CD4-positive, alpha-beta T cell (primary cell): ENCODE measurements around the gene PIK3C2G. TPM values are rescaled to one million over a fixed set of nuclear protein-coding genes. Genes with fewer than 3 reads are reported as not detected.

Source experiments
- ATAC-seq: fragments of 200-7000 bp; cut with Tn5 transposase; one replicate; pipeline ENCODE4 v1.10.0; 2022; ENCODE audit warnings: mild to moderate bottlenecking; ENCODE audit not compliant: poor library complexity
- CTCF ChIA-PET: fragments of 350-600 bp; sonication (Branson Sonifier 250); formaldehyde crosslinking; loops from one replicate; lab custom pipeline; 2021; ENCODE audit warnings: antibody characterized with exemption, inconsistent platforms; lab: Charles Lee
- POLR2A ChIA-PET: fragments of 350-600 bp; sonication (Branson Sonifier 250); formaldehyde crosslinking; loops from one replicate; lab custom pipeline; 2021; ENCODE audit warnings: antibody characterized with exemption, inconsistent platforms; lab: Charles Lee
- DNase-seq, 14 experiments: peaks; one replicate each; pipeline ENCODE4 v3.0.0-alpha.2; 2013 to 2020; ENCODE audit warnings: mixed read lengths in 2 of 14
- H3K27ac ChIP-seq, 2 donors: one replicate each; pipeline versions ENCODE4 v1.5.1 to v1.7.0; 2013; ENCODE audit warnings: low read length in 2 of 2, low read depth in 1 of 2, mild to moderate bottlenecking in 1 of 2
- H3K27me3 ChIP-seq, 2 experiments: 1 replicate in 1 of 2; 2 replicates in 1 of 2; pipeline versions ENCODE4 v1.6.1 to v1.7.0; 2013; ENCODE audit warnings: low read length in 2 of 2, control low read depth in 1 of 2, mild to moderate bottlenecking in 1 of 2, moderate library complexity in 1 of 2; ENCODE audit not compliant: insufficient read depth in 2 of 2, control insufficient read depth in 1 of 2
- H3K36me3 ChIP-seq: one replicate; pipeline ENCODE4 v1.6.1; 2013; ENCODE audit warnings: low read length, control low read depth; ENCODE audit not compliant: insufficient read depth
- H3K4me1 ChIP-seq: one replicate; pipeline ENCODE4 v1.6.1; 2013; ENCODE audit warnings: low read length, control low read depth; ENCODE audit not compliant: insufficient read depth
- H3K4me3 ChIP-seq: one replicate; pipeline ENCODE4 v1.5.1; 2013; ENCODE audit warnings: mild to moderate bottlenecking, low read length, moderate library complexity
- H3K9me3 ChIP-seq, 2 experiments: 1 replicate in 1 of 2; 2 replicates in 1 of 2; pipeline versions ENCODE4 v1.6.1 to v1.7.0; 2013; ENCODE audit warnings: low read length in 2 of 2, mild to moderate bottlenecking in 2 of 2, control low read depth in 1 of 2, moderate library complexity in 1 of 2; ENCODE audit not compliant: control insufficient read depth in 1 of 2, insufficient read depth in 1 of 2
- H3K27ac Mint-ChIP-seq: one replicate; pipeline ENCODE4 v1.8.0; 2020; ENCODE audit warnings: mixed read lengths
- H3K27me3 Mint-ChIP-seq: one replicate; pipeline ENCODE4 v1.8.0; 2021; ENCODE audit warnings: mixed read lengths
- H3K36me3 Mint-ChIP-seq: one replicate; pipeline ENCODE4 v1.8.0; 2021; ENCODE audit warnings: low read depth, mixed read lengths
- H3K4me1 Mint-ChIP-seq: one replicate; pipeline ENCODE4 v1.8.0; 2021; ENCODE audit warnings: low read depth, mixed read lengths
- H3K4me3 Mint-ChIP-seq: one replicate; pipeline ENCODE4 v1.8.0; 2020; ENCODE audit warnings: mild to moderate bottlenecking, mixed read lengths
- H3K9me3 Mint-ChIP-seq: one replicate; pipeline ENCODE4 v1.8.0; 2020; ENCODE audit warnings: mixed read lengths
- intact Hi-C, 2 experiments: fragments of 100-400 bp; cut with DNase I in 1 of 2; cut with micrococcal nuclease in 1 of 2; formaldehyde crosslinking; loops; one replicate each; pipeline versions ENCODE4 v1.15.1 to v1.9.0; 2023 to 2025; cut with DNase I, micrococcal nuclease
- total RNA-seq, 174 experiments: library from RNA in 2 of 174; stranded (reverse) in 2 of 174; gene quantifications; one replicate each; pipeline ENCODE4 v1.2.3 and lab custom pipeline; 2021 to 2026
- TF ChIP-seq, protein P1 (sequence below): fragments of 200-600 bp; IDR thresholded peaks from one replicate; pipeline ENCODE4 v1.8.0; 2022; ENCODE audit warnings: antibody characterized with exemption, mild to moderate bottlenecking

The PIK3C2G gene
- total RNA-seq, 2 experiments from 2014 or later = not detected

DNA sequence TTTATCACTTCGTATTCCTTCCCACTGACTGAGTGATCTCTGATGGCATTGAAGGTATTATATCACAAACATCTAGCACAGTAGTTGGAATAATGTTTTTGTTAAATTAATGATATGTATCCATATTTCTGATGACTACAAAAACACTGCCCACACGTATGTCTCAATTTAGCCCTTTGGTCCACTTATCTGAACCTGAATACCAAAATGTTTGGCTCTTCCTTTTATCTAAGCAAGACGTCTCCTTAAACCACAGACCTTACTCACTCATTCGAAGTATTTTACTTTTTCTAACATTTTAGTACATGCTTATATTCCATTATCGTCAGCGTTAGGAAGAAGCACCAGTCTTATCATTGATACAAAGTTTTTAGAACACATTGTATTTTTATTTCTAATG is 126.4 kb downstream of the PIK3C2G start:
- Mint-ChIP-seq H3K9me3 (peaks cover 17% of the 10 kb centered on the region), H3K4me1 (no peaks in the 10 kb centered on the region), H3K36me3 (no peaks in the 10 kb centered on the region), H3K27ac (no peak overlapping the region), H3K4me3 (no peak overlapping the region), H3K27me3 (no peaks in the 10 kb centered on the region)
- no peak overlapping the region for H3K27ac ChIP-seq
- intact Hi-C loops = no loop called here
- TF ChIP-seq, protein P1, sequence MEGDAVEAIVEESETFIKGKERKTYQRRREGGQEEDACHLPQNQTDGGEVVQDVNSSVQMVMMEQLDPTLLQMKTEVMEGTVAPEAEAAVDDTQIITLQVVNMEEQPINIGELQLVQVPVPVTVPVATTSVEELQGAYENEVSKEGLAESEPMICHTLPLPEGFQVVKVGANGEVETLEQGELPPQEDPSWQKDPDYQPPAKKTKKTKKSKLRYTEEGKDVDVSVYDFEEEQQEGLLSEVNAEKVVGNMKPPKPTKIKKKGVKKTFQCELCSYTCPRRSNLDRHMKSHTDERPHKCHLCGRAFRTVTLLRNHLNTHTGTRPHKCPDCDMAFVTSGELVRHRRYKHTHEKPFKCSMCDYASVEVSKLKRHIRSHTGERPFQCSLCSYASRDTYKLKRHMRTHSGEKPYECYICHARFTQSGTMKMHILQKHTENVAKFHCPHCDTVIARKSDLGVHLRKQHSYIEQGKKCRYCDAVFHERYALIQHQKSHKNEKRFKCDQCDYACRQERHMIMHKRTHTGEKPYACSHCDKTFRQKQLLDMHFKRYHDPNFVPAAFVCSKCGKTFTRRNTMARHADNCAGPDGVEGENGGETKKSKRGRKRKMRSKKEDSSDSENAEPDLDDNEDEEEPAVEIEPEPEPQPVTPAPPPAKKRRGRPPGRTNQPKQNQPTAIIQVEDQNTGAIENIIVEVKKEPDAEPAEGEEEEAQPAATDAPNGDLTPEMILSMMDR = no peak
- peaks cover 0 to 3% of the 10 kb centered on the region in 2 experiments for H3K9me3 ChIP-seq
- ChIA-PET CTCF (no interaction called here), POLR2A (no interaction called here)
- ATAC-seq (no peak), DNase-seq (no peak)
- H3K36me3 ChIP-seq = no peaks in the 10 kb centered on the region
- H3K4me1 ChIP-seq = no peaks in the 10 kb centered on the region
- H3K27me3 ChIP-seq = no peaks in the 10 kb centered on the region
- H3K4me3 ChIP-seq = no peak overlapping the region

DNA sequence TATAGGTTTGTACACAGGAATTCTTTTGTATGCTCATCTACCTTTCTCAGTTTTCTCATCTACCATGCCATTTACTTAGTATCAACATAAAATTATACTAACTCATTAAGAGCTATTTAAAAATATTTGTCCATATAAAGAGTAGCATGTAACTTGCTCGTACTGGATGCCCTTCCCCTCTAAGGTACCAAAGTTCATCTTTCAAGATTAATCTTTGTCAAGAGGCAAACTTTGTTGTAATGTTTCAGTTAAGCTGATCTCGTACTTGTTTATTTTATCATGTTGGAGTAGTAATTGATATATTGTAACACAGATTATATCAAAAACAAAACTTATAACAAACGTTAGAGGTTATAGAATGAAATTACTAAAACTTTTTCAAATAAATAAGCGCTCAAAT is 128.5 kb downstream of the PIK3C2G start:
- CTCF ChIA-PET = no interaction called here
- Mint-ChIP-seq H3K27me3 (no peaks in the 10 kb centered on the region), H3K9me3 (peaks cover 16% of the 10 kb centered on the region), H3K36me3 (no peaks in the 10 kb centered on the region), H3K4me3 (no peak overlapping the region), H3K4me1 (no peaks in the 10 kb centered on the region), H3K27ac (no peak overlapping the region)
- POLR2A ChIA-PET = no interaction called here
- ATAC-seq (no peak), DNase-seq (no peak)
- H3K36me3 ChIP-seq = no peaks in the 10 kb centered on the region
- no peak overlapping the region for H3K4me3 ChIP-seq
- no peaks in the 10 kb centered on the region for H3K27me3 ChIP-seq
- TF ChIP-seq, protein P1 = no peak
- no peaks in the 10 kb centered on the region for H3K4me1 ChIP-seq
- intact Hi-C loops = no loop called here
- H3K9me3 ChIP-seq = peaks cover 0 to 3% of the 10 kb centered on the region in 2 experiments
- H3K27ac ChIP-seq = no peak overlapping the region

DNA sequence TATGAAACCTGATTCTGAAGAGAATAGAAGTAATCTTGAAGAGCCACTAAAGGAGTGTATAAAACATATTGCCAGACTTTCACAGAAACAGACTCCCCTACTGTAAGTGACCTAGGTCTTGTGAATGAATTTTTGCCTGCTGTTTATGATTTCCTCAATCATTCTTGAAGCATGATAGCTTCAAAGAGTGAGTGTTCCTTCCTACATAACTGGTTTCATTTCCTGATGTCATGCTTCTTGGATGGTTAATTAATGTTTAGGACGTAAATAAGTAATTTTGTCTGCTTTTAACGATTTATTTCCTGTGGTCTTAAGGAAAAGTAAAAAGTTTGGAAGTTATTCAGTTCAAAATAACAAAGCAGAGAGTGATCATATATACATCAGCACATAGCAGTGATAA is 129.8 kb downstream of the PIK3C2G start:
- Mint-ChIP-seq H3K4me1 (no peaks in the 10 kb centered on the region), H3K27ac (no peak overlapping the region), H3K27me3 (no peaks in the 10 kb centered on the region), H3K36me3 (no peaks in the 10 kb centered on the region), H3K9me3 (peaks cover 14% of the 10 kb centered on the region), H3K4me3 (no peak overlapping the region)
- intact Hi-C loops = no loop called here
- Histone ChIP-seq H3K27me3 (no peaks in the 10 kb centered on the region), H3K4me3 (no peak overlapping the region), H3K36me3 (no peaks in the 10 kb centered on the region), H3K9me3 (peaks cover 0 to 3% of the 10 kb centered on the region in 2 experiments), H3K27ac (no peak overlapping the region), H3K4me1 (no peaks in the 10 kb centered on the region)
- DNase-seq = no peak
- ATAC-seq = no peak
- ChIA-PET CTCF (no interaction called here), POLR2A (no interaction called here)
- TF ChIP-seq, protein P1 = no peak
